Measurements from ENCODE around the gene NEMP2. TPM values are rescaled to one million over a fixed set of nuclear protein-coding genes. Genes with fewer than 3 reads are reported as not detected.

NEMP2 gene
- total and polyA plus RNA-seq, 4 donors: 0.67 to 6.1 (median 2.8) TPM

DNA sequence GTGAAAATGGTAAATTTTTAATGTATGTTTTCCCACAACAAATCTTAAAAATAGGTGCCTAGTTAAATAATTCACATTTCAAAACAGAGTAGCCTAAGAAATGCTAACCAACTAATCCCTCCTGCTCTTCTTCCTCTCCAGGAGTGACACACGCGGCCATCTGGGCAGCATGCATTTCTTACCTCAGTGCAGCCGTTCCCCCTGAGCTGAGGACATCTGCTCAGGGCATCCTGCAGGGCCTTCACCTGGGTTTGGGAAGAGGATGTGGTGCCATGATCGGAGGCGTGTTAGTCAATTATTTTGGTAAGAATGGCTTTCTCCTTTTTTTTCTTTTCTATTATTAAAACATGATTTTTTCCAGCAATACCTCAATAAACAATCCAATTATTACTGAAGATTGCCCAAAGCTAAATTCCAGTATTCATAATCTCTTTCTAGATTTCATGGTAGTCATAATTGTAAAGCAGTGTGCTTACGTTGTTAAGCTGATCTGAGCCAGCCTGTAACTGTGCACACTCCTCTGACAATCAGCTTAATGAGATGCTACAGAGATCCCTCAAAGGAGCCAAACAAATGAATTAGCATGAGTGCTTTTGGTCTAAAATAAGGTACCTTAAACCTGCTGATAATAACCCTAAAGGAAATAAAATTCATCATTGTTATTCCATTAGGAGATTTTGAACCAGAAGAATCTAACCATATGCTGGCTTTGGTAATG, 45.8 kb downstream of the NEMP2 start (continued):
- TF ChIP-seq GABPA (IDR thresholded peaks at IDR 0.05 in 1 of 2, conservative IDR thresholded peaks at IDR 0.05 in 1 of 2) (no peak), JUND (IDR thresholded peaks at IDR 0.05) (no peak), FOXA2 (IDR thresholded peaks at IDR 0.05) (no peak)
- TF ChIP-seq, protein P1, sequence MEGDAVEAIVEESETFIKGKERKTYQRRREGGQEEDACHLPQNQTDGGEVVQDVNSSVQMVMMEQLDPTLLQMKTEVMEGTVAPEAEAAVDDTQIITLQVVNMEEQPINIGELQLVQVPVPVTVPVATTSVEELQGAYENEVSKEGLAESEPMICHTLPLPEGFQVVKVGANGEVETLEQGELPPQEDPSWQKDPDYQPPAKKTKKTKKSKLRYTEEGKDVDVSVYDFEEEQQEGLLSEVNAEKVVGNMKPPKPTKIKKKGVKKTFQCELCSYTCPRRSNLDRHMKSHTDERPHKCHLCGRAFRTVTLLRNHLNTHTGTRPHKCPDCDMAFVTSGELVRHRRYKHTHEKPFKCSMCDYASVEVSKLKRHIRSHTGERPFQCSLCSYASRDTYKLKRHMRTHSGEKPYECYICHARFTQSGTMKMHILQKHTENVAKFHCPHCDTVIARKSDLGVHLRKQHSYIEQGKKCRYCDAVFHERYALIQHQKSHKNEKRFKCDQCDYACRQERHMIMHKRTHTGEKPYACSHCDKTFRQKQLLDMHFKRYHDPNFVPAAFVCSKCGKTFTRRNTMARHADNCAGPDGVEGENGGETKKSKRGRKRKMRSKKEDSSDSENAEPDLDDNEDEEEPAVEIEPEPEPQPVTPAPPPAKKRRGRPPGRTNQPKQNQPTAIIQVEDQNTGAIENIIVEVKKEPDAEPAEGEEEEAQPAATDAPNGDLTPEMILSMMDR (IDR thresholded peaks at IDR 0.05; ENCODE audit: low read depth, low read length, missing input control): no peak

DNA sequence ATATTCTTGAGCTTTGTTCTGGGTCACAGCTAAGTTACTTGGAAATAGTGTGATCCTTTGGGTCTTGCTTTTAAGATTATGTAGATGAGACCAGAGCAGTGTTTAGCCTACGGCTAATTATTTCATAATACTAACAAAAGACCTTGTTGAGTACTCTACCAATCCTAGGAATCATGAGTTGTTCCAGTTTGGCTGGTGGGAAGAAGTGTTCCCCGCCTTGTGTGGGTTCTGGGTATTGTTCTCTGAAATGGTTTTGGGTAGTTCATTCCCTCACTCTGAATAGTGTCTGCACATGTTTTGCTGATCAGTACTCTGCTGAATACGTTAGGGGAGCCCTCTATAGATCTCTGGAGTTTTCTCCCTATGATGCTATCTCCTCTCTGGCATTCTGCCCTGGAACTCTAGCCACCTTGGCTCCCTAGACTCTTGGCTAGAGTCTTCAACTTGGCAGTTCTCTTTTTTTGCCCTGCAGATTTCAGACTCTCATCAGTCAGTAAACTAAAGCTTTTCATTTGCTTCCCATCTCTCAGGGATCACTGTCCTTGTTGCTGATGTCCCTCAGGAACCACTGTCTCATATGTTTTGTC, 48.4 kb downstream of the NEMP2 start:
- WGBS: 90% methylated on average over 3 of the region's 3 CpGs
- H3K27me3 ChIP-seq (ENCODE audit: control insufficient read depth in 4 of 4, insufficient read depth in 4 of 4, low read length in 3 of 4): no peaks in the 10 kb centered on the region
- DNase-seq (ENCODE audit: low spot score): no peak
- no peak overlapping the region for H3K9ac ChIP-seq (ENCODE audit: low read depth in 1 of 2, low read length in 2 of 2)
- no peaks in the 10 kb centered on the region for H3K9me3 ChIP-seq (ENCODE audit: control insufficient read depth in 4 of 4, low read length in 3 of 4)
- no peak overlapping the region for H3K4me3 ChIP-seq (ENCODE audit: low read depth in 1 of 3, low read length in 3 of 3)
- TF ChIP-seq FOXA1 (IDR thresholded peaks at IDR 0.05) (no peak), GABPA (IDR thresholded peaks at IDR 0.05 in 1 of 2, conservative IDR thresholded peaks at IDR 0.05 in 1 of 2) (no peak), JUND (IDR thresholded peaks at IDR 0.05) (no peak), HNF4A (conservative IDR thresholded peaks at IDR 0.05) (no peak), YY1 (IDR thresholded peaks at IDR 0.05) (no peak), RAD21 (IDR thresholded peaks at IDR 0.05) (no peak), SP1 (IDR thresholded peaks at IDR 0.05) (no peak), EGR1 (IDR thresholded peaks at IDR 0.05; ENCODE audit: low read depth in 2 of 2) (no peak), FOXA2 (IDR thresholded peaks at IDR 0.05) (no peak), NR2F2 (IDR thresholded peaks at IDR 0.05) (no peak), TAF1 (conservative IDR thresholded peaks at IDR 0.05) (no peak), RXRA (IDR thresholded peaks at IDR 0.05) (no peak), HNF4G (IDR thresholded peaks at IDR 0.05) (no peak)
- TF ChIP-seq, protein P2, sequence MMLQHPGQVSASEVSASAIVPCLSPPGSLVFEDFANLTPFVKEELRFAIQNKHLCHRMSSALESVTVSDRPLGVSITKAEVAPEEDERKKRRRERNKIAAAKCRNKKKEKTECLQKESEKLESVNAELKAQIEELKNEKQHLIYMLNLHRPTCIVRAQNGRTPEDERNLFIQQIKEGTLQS (IDR thresholded peaks at IDR 0.05): no peak
- TF ChIP-seq, protein P3, sequence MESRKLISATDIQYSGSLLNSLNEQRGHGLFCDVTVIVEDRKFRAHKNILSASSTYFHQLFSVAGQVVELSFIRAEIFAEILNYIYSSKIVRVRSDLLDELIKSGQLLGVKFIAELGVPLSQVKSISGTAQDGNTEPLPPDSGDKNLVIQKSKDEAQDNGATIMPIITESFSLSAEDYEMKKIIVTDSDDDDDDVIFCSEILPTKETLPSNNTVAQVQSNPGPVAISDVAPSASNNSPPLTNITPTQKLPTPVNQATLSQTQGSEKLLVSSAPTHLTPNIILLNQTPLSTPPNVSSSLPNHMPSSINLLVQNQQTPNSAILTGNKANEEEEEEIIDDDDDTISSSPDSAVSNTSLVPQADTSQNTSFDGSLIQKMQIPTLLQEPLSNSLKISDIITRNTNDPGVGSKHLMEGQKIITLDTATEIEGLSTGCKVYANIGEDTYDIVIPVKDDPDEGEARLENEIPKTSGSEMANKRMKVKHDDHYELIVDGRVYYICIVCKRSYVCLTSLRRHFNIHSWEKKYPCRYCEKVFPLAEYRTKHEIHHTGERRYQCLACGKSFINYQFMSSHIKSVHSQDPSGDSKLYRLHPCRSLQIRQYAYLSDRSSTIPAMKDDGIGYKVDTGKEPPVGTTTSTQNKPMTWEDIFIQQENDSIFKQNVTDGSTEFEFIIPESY (IDR thresholded peaks at IDR 0.05): no peak
- TF ChIP-seq, protein P4, sequence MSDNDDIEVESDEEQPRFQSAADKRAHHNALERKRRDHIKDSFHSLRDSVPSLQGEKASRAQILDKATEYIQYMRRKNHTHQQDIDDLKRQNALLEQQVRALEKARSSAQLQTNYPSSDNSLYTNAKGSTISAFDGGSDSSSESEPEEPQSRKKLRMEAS (IDR thresholded peaks at IDR 0.05): no peak
- TF ChIP-seq, protein P5, sequence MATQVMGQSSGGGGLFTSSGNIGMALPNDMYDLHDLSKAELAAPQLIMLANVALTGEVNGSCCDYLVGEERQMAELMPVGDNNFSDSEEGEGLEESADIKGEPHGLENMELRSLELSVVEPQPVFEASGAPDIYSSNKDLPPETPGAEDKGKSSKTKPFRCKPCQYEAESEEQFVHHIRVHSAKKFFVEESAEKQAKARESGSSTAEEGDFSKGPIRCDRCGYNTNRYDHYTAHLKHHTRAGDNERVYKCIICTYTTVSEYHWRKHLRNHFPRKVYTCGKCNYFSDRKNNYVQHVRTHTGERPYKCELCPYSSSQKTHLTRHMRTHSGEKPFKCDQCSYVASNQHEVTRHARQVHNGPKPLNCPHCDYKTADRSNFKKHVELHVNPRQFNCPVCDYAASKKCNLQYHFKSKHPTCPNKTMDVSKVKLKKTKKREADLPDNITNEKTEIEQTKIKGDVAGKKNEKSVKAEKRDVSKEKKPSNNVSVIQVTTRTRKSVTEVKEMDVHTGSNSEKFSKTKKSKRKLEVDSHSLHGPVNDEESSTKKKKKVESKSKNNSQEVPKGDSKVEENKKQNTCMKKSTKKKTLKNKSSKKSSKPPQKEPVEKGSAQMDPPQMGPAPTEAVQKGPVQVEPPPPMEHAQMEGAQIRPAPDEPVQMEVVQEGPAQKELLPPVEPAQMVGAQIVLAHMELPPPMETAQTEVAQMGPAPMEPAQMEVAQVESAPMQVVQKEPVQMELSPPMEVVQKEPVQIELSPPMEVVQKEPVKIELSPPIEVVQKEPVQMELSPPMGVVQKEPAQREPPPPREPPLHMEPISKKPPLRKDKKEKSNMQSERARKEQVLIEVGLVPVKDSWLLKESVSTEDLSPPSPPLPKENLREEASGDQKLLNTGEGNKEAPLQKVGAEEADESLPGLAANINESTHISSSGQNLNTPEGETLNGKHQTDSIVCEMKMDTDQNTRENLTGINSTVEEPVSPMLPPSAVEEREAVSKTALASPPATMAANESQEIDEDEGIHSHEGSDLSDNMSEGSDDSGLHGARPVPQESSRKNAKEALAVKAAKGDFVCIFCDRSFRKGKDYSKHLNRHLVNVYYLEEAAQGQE (IDR thresholded peaks at IDR 0.05): no peak
- TF ChIP-seq, protein P1 (IDR thresholded peaks at IDR 0.05; ENCODE audit: low read depth, low read length, missing input control): no peak
- no peaks in the 10 kb centered on the region for H3K4me1 ChIP-seq (ENCODE audit: control insufficient read depth in 4 of 4, insufficient read depth in 4 of 4, low read length in 3 of 4)
- peaks cover 0 to 5% (median 2%) of the 10 kb centered on the region in 4 donors for H3K36me3 ChIP-seq (ENCODE audit: control insufficient read depth in 4 of 4, insufficient read depth in 3 of 4, low read depth in 1 of 4, low read length in 3 of 4)
- no peak overlapping the region for H3K27ac ChIP-seq (ENCODE audit: low read depth in 1 of 2, low read length in 2 of 2)
